ENCODE measurements around the gene KCNJ16. TPM values are rescaled to one million over a fixed set of nuclear protein-coding genes. Genes with fewer than 3 reads are reported as not detected.

The KCNJ16 gene
- total RNA-seq, 1 donor from 2014 or later: 0.23 TPM

DNA sequence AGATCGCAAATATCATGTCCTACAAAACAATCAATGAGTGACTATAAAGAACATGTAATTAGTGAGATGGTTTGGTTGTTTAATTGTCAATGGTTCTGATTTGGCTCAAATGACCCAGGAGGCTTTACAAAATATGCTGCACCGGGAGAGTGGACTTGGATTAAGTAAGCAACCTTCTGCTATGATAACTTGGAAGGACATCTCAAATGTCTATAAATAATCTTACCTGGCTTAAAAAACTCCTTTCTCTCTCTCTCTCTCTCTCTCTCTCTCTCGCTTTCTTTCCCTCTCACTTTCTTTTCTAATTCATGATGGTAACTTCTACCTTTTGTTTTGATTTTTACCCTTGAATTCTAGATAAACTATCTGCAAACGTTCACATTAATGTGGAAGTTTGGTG lies 108.5 kb downstream of the KCNJ16 start:
- Mint-ChIP-seq H3K27ac (ENCODE audit: unreplicated experiment) (no peak overlapping the region), H3K4me1 (ENCODE audit: unreplicated experiment) (peaks cover 9% of the 10 kb centered on the region), H3K4me3 (ENCODE audit: unreplicated experiment) (no peak overlapping the region), H3K27me3 (ENCODE audit: unreplicated experiment) (peaks cover 2% of the 10 kb centered on the region), H3K36me3 (ENCODE audit: low read depth, unreplicated experiment) (no peaks in the 10 kb centered on the region), H3K9me3 (ENCODE audit: unreplicated experiment) (no peaks in the 10 kb centered on the region)
- no peak for DNase-seq (ENCODE audit: low spot score)
- TF ChIP-seq, protein P1, sequence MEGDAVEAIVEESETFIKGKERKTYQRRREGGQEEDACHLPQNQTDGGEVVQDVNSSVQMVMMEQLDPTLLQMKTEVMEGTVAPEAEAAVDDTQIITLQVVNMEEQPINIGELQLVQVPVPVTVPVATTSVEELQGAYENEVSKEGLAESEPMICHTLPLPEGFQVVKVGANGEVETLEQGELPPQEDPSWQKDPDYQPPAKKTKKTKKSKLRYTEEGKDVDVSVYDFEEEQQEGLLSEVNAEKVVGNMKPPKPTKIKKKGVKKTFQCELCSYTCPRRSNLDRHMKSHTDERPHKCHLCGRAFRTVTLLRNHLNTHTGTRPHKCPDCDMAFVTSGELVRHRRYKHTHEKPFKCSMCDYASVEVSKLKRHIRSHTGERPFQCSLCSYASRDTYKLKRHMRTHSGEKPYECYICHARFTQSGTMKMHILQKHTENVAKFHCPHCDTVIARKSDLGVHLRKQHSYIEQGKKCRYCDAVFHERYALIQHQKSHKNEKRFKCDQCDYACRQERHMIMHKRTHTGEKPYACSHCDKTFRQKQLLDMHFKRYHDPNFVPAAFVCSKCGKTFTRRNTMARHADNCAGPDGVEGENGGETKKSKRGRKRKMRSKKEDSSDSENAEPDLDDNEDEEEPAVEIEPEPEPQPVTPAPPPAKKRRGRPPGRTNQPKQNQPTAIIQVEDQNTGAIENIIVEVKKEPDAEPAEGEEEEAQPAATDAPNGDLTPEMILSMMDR (IDR thresholded peaks at IDR 0.05; ENCODE audit: unreplicated experiment): no peak

DNA sequence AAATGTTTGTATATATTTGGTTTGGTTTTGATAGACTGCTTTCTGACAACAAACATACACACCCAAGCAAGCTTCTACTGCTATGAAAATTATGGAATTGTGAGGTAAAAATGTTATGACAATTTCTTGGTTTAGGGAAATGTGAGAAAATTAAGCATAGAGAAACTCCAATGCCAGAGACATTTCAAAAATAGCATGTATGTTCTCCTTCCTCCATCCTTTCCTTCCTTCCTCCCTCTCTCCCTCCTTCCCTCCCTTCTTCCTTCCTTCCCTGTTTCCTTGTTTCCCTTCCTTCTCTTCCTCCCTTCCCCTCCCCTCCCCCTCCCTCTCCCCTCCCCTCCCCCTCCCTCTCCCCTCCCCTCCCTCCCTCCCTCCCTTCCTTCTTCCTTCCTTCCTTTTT lies 109.2 kb downstream of the KCNJ16 start:
- TF ChIP-seq, protein P1 (IDR thresholded peaks at IDR 0.05; ENCODE audit: unreplicated experiment): no peak
- Mint-ChIP-seq H3K4me1 (ENCODE audit: unreplicated experiment) (peaks cover 9% of the 10 kb centered on the region), H3K36me3 (ENCODE audit: low read depth, unreplicated experiment) (no peaks in the 10 kb centered on the region), H3K27ac (ENCODE audit: unreplicated experiment) (no peak overlapping the region), H3K27me3 (ENCODE audit: unreplicated experiment) (peaks cover 2% of the 10 kb centered on the region), H3K9me3 (ENCODE audit: unreplicated experiment) (no peaks in the 10 kb centered on the region), H3K4me3 (ENCODE audit: unreplicated experiment) (no peak overlapping the region)
- no peak for DNase-seq (ENCODE audit: low spot score)

DNA sequence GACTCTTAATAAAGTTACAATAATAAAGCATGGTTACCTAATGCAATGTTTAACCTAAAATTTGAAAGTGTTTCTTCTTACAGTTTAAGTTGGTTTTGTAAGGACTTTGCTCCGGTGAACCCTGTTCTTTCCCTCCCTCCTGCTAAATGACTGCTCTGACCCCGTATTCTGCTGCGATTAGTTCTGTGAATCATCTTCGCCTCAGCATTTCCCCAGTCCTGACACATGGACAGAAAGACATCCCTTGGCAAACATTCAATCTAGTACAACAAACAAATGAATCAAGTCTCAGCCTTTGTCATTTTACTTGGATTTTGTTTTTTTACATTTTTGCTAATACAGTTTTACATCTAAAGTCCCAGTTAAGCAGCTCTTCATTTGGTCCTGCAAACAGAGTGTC lies 109.7 kb downstream of the KCNJ16 start:
- Mint-ChIP-seq H3K4me1 (ENCODE audit: unreplicated experiment) (peaks cover 9% of the 10 kb centered on the region), H3K4me3 (ENCODE audit: unreplicated experiment) (no peak overlapping the region), H3K9me3 (ENCODE audit: unreplicated experiment) (no peaks in the 10 kb centered on the region), H3K27me3 (ENCODE audit: unreplicated experiment) (peaks cover 2% of the 10 kb centered on the region), H3K27ac (ENCODE audit: unreplicated experiment) (no peak overlapping the region), H3K36me3 (ENCODE audit: low read depth, unreplicated experiment) (no peaks in the 10 kb centered on the region)
- no peak for DNase-seq (ENCODE audit: low spot score)
- TF ChIP-seq, protein P1 (IDR thresholded peaks at IDR 0.05; ENCODE audit: unreplicated experiment): no peak

Other genes with a start within 250 kb of the KCNJ16 start
- gene KCNJ2, start 94.3 kb downstream of the KCNJ16 start, total RNA-seq (ENCODE audit: unreplicated experiment): 29.4 TPM